Measurements from ENCODE around the gene PLA2G3. TPM values are rescaled to one million over a fixed set of nuclear protein-coding genes. Genes with fewer than 3 reads are reported as not detected.

The PLA2G3 gene
- total RNA-seq: 1 to 10 TPM in 5 of 6 donors, under 1 TPM in 1; 0.79 to 8.1 (median 5.5) TPM

GRCh38 chr22:31139866-31140716 lies at the start of gene PLA2G3:
PLA2G3 (minus strand) TSS chr22:31140508; CDS start chr22:31140354, 154 bp downstream.
- peak within 1 kb of the TSS in 3 of 4 donors; percentile 21 to 44 (median 41) for H3K4me3 ChIP-seq
- WGBS, 2 donors: 38 to 51% methylated on average over 17 to 18 of the region's 24 CpGs

GRCh38 chr22:31187627-31188026 lies 47.3 kb upstream of the PLA2G3 start:
- no peak for DNase-seq
- H3K4me1 ChIP-seq: no peaks in the 10 kb centered on the region
- 87% methylated on average over 6 of the region's 6 CpGs for WGBS, 2 donors
- TF ChIP-seq, protein P1, sequence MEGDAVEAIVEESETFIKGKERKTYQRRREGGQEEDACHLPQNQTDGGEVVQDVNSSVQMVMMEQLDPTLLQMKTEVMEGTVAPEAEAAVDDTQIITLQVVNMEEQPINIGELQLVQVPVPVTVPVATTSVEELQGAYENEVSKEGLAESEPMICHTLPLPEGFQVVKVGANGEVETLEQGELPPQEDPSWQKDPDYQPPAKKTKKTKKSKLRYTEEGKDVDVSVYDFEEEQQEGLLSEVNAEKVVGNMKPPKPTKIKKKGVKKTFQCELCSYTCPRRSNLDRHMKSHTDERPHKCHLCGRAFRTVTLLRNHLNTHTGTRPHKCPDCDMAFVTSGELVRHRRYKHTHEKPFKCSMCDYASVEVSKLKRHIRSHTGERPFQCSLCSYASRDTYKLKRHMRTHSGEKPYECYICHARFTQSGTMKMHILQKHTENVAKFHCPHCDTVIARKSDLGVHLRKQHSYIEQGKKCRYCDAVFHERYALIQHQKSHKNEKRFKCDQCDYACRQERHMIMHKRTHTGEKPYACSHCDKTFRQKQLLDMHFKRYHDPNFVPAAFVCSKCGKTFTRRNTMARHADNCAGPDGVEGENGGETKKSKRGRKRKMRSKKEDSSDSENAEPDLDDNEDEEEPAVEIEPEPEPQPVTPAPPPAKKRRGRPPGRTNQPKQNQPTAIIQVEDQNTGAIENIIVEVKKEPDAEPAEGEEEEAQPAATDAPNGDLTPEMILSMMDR (IDR thresholded peaks at IDR 0.05): no peak
- TF ChIP-seq EP300 (IDR thresholded peaks at IDR 0.05): no peak
- TF ChIP-seq POLR2AphosphoS5 (IDR thresholded peaks at IDR 0.05): no peak
- TF ChIP-seq POLR2A (IDR thresholded peaks at IDR 0.05): no peak
- no peak for ATAC-seq (ENCODE audit: low FRiP score in 2 of 2)
- no peaks in the 10 kb centered on the region for H3K27me3 ChIP-seq
- H3K9me3 ChIP-seq: no peaks in the 10 kb centered on the region
- H3K4me3 ChIP-seq: no peak overlapping the region
- peaks cover 3 to 53% (median 18%) of the 10 kb centered on the region in 4 donors for H3K36me3 ChIP-seq
- H3K27ac ChIP-seq: no peak overlapping the region

More at GRCh38 chr22:31139866-31140716, at the start of gene PLA2G3:
- Histone ChIP-seq H3K27me3 (no peaks in the 10 kb centered on the region), H3K4me1 (peaks cover 0 to 7% (median 3%) of the 10 kb centered on the region in 4 donors), H3K27ac (peak within 1 kb of the TSS; percentile 17 to 80 (median 67)), H3K9me3 (no peaks in the 10 kb centered on the region), H3K36me3 (no peaks in the 10 kb centered on the region)
- DNase-seq (peak; percentile 87 to 95), ATAC-seq (ENCODE audit: low FRiP score in 2 of 2) (peak; percentile 66 to 92)
- TF ChIP-seq EP300 (IDR thresholded peaks at IDR 0.05) (peak in 1 of 4 donors; percentile 2), POLR2A (IDR thresholded peaks at IDR 0.05) (peak in 2 of 4 donors; percentile 28 to 58), POLR2AphosphoS5 (IDR thresholded peaks at IDR 0.05) (peak in 1 of 2 donors; percentile 53)
- TF ChIP-seq, protein P1 (IDR thresholded peaks at IDR 0.05): peak in 4 of 6 experiments; percentile 28 to 74 (median 46)

- H3K9me3 ChIP-seq: no peaks in the 10 kb centered on the region
- H3K27me3 ChIP-seq: no peaks in the 10 kb centered on the region
- no peak overlapping the region for H3K27ac ChIP-seq
- TF ChIP-seq, protein P1 (IDR thresholded peaks at IDR 0.05): no peak
- TF ChIP-seq POLR2A (IDR thresholded peaks at IDR 0.05): no peak
- no peak for TF ChIP-seq EP300 (IDR thresholded peaks at IDR 0.05)
- no peak for TF ChIP-seq POLR2AphosphoS5 (IDR thresholded peaks at IDR 0.05)
- no peaks in the 10 kb centered on the region for H3K4me1 ChIP-seq
- WGBS, 2 donors: 90 to 98% methylated on average over 5 of the region's 5 CpGs
- ATAC-seq (ENCODE audit: low FRiP score in 2 of 2): no peak
- peak in 1 of 2 donors; percentile 34 for DNase-seq
- H3K36me3 ChIP-seq: peaks cover 3 to 40% (median 15%) of the 10 kb centered on the region in 4 donors
- H3K4me3 ChIP-seq: no peak overlapping the region
Measured at GRCh38 chr22:31185056-31185455, 44.7 kb upstream of the PLA2G3 start.

DNA sequence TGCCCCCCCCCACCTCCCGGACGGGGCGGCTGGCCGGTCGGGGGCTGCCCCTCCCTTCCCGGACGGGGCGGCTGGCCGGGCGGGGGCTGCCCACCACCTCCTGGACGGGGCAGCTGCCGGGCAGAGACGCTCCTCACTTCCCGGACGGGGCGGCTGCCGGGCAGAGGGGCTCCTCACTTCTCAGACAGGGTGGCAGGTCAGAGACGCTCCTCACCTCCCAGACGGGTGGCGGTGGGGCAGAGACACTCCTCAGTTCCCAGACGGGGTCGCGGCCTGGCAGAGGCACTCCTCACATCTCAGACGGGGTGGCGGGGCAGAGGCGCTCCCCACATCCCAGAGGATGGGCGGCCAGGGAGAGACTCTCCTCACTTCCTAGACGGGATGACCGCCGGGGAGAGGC lies 43.7 kb upstream of the PLA2G3 start:
- Histone ChIP-seq H3K4me3 (no peak overlapping the region), H3K9me3 (no peaks in the 10 kb centered on the region), H3K4me1 (peaks cover 0 to 5% (median 0%) of the 10 kb centered on the region in 4 donors), H3K27me3 (no peaks in the 10 kb centered on the region), H3K27ac (no peak overlapping the region), H3K36me3 (peaks cover 3 to 35% (median 15%) of the 10 kb centered on the region in 4 donors)
- 93 to 97% methylated on average over 11 to 14 of the region's 30 CpGs for WGBS, 2 donors
- TF ChIP-seq POLR2AphosphoS5 (IDR thresholded peaks at IDR 0.05): no peak
- TF ChIP-seq EP300 (IDR thresholded peaks at IDR 0.05): no peak
- no peak for TF ChIP-seq POLR2A (IDR thresholded peaks at IDR 0.05)
- TF ChIP-seq, protein P1 (IDR thresholded peaks at IDR 0.05): no peak
- peak in 1 of 2 donors; percentile 66 for DNase-seq
- ATAC-seq (ENCODE audit: low FRiP score in 2 of 2): no peak
